Measurements from ENCODE around the gene BCL6B. TPM values are rescaled to one million over a fixed set of nuclear protein-coding genes. Genes with fewer than 3 reads are reported as not detected.

BCL6B gene
- total RNA-seq, 1 donor from 2014 or later = 271 TPM

- H3K4me1 Mint-ChIP-seq (ENCODE audit: unreplicated experiment) = peaks cover 42% of the 10 kb centered on the region
- peaks cover 40% of the 10 kb centered on the region for H3K36me3 Mint-ChIP-seq (ENCODE audit: low read depth, unreplicated experiment)
- H3K27me3 Mint-ChIP-seq (ENCODE audit: unreplicated experiment) = peaks cover 3% of the 10 kb centered on the region
- no peaks in the 10 kb centered on the region for H3K9me3 Mint-ChIP-seq (ENCODE audit: unreplicated experiment)
- peak overlapping the region; percentile 43 for H3K4me3 Mint-ChIP-seq (ENCODE audit: unreplicated experiment)
- no peak for DNase-seq (ENCODE audit: low spot score)
- no peak for TF ChIP-seq CTCF (IDR thresholded peaks at IDR 0.05; ENCODE audit: unreplicated experiment)
- peak overlapping the region; percentile 61 for H3K27ac Mint-ChIP-seq (ENCODE audit: unreplicated experiment)
These were observed 55.2 kb downstream of the BCL6B start for GRCh38 chr17:7077911-7078546.

- Mint-ChIP-seq H3K9me3 (ENCODE audit: unreplicated experiment) (no peaks in the 10 kb centered on the region), H3K4me1 (ENCODE audit: unreplicated experiment) (peaks cover 45% of the 10 kb centered on the region), H3K27ac (ENCODE audit: unreplicated experiment) (peak overlapping the region; percentile 61), H3K27me3 (ENCODE audit: unreplicated experiment) (peaks cover 3% of the 10 kb centered on the region), H3K4me3 (ENCODE audit: unreplicated experiment) (peak overlapping the region; percentile 45), H3K36me3 (ENCODE audit: low read depth, unreplicated experiment) (peaks cover 39% of the 10 kb centered on the region)
- TF ChIP-seq CTCF (IDR thresholded peaks at IDR 0.05; ENCODE audit: unreplicated experiment) = no peak
- no peak for DNase-seq (ENCODE audit: low spot score)
These were observed 55.9 kb downstream of the BCL6B start for GRCh38 chr17:7078711-7079110.

Other genes starting within 250 kb of the BCL6B start
- not detected for gene FBXO39, start 246.8 kb upstream of the BCL6B start, total RNA-seq (ENCODE audit: unreplicated experiment)
- gene TEKT1, start 191.3 kb upstream of the BCL6B start, total RNA-seq (ENCODE audit: unreplicated experiment) = 1.2 TPM
- gene ALOX12, start 27.0 kb upstream of the BCL6B start, total RNA-seq (ENCODE audit: unreplicated experiment) = not detected
- 249 TPM for gene RNASEK, start 10.4 kb upstream of the BCL6B start, total RNA-seq (ENCODE audit: unreplicated experiment)
- gene SLC16A13, start 13.0 kb downstream of the BCL6B start, total RNA-seq (ENCODE audit: unreplicated experiment) = 25.8 TPM
- gene SLC16A11, start 21.0 kb downstream of the BCL6B start, total RNA-seq (ENCODE audit: unreplicated experiment) = 0.33 TPM
- gene CLEC10A, start 57.2 kb downstream of the BCL6B start, total RNA-seq (ENCODE audit: unreplicated experiment) = 30.4 TPM
- 0.41 TPM for gene ASGR2, start 91.8 kb downstream of the BCL6B start, total RNA-seq (ENCODE audit: unreplicated experiment)
- 23.9 TPM for gene ASGR1, start 156.3 kb downstream of the BCL6B start, total RNA-seq (ENCODE audit: unreplicated experiment)
- 44.3 TPM for gene DLG4, start 196.8 kb downstream of the BCL6B start, total RNA-seq (ENCODE audit: unreplicated experiment)
- gene ACADVL, start 196.9 kb downstream of the BCL6B start, total RNA-seq (ENCODE audit: unreplicated experiment) = 281 TPM
- 58.2 TPM for gene DVL2, start 211.5 kb downstream of the BCL6B start, total RNA-seq (ENCODE audit: unreplicated experiment)
- 80.9 TPM for gene PHF23, start 216.4 kb downstream of the BCL6B start, total RNA-seq (ENCODE audit: unreplicated experiment)
- 418 TPM for gene GABARAP, start 219.4 kb downstream of the BCL6B start, total RNA-seq (ENCODE audit: unreplicated experiment)
- gene CTDNEP1, start 228.7 kb downstream of the BCL6B start, total RNA-seq (ENCODE audit: unreplicated experiment) = 148 TPM
- 36.9 TPM for gene ELP5, start 229.2 kb downstream of the BCL6B start, total RNA-seq (ENCODE audit: unreplicated experiment)
- gene CLDN7, start 239.4 kb downstream of the BCL6B start, total RNA-seq (ENCODE audit: unreplicated experiment) = 65.7 TPM